Germinal center (tissue), 1 donor: Measurements from ENCODE around the gene ATAT1.

Experiments
- DNase-seq: peaks from one replicate; pipeline ENCODE4 v3.0.0; 2012; ENCODE audit warnings: mixed read lengths, low spot score

Gene ATAT1

DNA sequence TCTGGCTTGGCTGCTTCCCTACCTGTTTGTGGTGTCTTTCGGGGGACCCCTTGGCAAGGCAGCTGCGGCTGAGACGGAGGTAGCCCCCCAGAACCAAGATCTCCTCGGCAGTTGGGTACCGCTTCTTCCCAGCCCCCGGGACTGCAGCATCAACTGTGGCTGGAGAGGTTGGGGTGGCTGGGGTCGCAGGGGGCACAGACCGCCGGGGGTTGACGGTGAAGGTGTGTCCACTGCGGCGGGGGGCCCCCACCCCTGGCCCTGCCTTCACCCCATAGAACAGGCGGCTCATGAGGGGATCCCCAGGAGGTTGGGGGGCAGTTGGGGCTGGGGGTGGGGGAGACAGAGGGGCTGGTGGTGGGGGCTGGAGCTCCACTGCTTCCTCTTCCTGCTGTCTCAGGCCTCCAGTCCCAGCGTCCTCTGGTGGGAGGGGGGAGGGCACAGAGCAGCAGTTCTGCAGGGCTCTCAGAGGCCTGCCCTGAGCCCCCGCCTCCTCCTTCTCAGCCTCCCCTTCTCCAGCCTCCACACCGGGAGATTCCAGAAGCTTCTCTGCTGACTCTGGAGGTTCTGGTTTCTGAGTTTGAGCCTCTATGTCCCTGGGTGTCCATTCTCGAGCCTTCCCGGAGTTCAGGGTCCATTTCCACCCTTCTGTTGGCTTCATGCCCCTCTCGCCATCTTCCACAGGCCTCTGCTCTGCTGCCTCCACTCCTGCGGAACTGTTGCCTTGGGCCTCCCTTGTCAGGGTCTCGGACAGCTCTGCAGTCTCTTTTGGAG is 57.9 kb downstream of the ATAT1 start:
- DNase-seq: peak; percentile 60

DNA sequence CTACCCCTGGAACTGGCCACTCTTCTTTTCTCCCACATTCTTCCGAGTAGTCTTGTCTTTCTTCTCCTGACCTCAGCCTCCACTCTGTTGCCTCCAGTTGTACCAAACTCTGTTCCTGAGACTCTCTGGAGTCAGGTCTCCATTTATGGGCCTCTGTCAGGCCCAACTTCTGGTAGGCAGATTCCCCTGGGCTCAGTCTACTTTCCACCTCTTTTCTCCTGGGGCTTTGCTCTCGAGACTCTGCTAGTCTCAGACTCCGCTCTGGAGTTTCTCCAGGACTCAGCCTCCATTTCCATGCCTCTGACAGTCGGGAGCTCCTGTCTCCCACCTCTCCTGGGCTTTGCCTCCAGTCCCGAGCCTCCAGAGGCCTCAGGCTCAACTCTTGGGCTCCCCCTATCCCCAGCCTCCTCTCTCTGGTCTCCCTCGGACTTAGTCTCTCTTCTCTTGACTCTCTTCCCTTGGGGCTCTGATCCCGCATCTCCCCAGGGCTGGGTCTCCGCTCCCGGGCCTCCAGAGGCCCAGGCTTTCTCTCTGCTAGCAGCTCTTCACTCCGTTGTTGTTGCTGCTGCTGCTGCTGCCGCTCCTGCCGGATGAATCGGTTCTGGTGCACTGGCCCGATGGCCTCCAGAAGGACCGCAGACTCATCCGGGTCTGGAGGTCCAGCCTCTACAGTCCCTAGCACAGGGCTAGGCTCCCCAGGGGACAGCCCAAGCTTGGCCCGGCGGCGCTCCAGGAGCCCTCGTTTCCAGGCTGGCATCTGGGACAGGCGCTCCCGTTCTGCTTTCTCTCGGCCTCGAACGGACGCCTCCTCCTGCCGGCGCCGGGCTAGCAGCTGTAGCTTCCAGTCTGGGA is 58.7 kb downstream of the ATAT1 start:
- DNase-seq: no peak

DNA sequence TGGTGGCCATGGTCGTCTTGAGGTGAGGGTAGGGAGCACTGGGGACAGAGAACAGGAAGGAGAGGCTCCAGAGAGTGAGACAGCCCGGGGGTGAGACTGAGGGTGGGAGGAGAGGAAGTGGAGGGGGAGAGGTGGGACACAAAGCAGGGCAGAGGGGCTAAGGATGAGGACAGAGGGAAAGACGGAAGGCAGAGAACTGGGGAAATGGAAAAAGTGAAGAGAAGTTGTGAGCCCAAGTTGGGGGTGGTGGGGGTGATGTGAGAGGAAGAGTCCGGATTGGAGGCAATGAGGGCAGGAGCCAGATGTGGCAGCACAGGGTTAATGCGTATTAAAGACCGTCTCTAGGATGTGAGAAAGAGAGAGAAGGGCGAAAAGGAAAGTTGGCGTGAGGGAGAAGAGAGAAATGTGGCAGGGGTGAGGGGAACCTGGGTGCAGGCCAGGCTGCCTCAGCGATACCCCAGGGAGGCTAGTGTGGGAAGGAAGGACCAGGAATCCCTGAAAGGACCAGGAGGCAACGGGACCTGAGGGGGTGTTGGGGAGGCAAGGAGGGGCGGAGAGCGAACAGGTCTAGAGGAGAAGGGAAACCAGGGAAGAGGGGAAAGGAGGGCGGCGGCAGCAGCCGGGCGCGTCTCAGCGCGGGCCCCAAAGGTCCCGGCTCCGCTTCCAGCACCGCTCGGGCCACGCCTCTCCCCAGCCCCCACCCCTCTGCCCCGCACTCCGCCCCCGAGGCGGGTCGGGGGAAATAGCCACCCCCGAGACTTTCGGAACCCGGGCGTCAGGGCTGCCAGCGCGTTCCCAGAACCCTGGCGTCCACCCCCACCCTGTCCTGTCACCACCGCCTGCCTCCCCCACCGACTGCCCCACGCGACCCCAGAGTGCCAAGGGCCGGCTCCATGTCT is 59.6 kb downstream of the ATAT1 start, which contains the start of gene PPP1R18:
TSS of gene PPP1R18 (minus strand) at position 637 of the 899 bp plus-strand sequence. CDS start at position 10, 627 bp downstream.
- DNase-seq: peak; percentile 75

DNA sequence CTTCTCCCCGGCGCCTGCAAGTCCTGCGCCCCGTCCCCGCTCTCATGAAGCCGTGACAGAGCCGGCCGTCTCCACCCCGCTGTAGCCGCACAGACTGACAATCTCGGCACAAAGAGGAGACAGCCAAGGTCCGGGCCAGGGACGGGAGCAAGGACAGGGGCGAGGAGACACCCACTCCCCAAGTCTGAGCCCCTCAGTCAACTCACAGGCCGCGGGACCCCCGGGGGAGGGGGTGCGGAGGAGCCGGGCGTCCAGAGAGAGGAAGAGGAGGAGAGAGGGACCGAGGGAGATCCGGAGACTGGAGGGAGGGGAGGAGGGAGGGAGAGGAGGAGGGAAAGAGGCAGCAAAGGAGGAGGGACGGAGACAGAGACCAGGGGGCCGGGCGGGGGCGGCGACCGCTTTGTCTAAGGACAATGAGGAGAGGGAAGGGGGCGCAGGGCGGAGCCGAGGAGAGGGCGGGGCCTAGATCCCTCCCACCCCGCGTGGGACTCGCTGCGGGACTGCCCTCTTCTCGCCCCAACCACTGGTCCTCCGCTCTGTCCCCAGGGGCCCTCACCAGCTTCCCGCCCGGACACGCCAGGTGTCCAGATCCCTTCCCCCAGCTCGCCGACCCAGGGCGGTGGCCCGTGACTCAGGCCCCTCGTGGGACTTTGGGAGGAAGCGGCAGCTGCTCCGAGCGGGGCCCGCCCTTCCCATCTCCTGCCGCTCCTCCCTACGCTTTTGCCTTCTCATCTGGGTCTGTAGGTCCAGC is 60.4 kb downstream of the ATAT1 start:
- peak; percentile 79 for DNase-seq

DNA sequence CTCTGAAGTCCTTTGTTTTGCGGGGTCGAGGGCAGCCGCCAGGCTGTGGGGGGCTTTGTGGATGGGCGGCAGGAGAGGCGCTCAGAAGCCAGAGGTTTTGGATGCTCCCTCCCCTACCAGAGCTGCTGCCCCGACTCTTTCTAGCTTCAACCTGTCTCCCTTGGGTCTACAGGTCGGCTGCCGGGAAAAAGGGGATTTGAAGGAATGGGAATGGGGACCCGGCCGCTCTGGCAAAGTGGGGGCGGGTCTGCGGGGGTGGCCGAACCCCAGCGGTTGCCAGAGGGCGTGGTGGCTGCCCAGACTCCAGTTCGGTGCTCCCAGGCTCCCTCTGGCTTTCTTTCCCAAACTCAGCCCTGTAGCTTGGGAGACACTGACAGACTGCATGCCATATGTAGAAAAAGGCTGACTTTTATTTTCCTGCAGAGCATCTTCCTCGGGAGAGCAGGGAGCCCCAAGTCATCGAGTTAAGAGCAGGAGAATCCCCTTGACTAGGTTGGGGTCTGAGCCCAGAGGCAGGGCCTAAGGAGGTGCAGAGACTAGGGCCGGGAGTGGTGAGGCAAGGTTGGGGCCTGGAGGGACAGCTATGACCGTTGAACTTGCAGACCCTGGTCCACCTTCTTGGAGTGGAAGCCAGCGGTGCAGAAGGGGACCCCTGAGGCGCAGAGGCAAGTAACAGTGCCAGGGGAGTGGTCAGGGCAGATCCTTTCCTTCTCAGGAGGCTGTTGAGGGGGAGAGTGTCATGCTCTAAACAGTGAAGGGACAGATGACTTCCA is 61.2 kb downstream of the ATAT1 start:
- DNase-seq: no peak

DNA sequence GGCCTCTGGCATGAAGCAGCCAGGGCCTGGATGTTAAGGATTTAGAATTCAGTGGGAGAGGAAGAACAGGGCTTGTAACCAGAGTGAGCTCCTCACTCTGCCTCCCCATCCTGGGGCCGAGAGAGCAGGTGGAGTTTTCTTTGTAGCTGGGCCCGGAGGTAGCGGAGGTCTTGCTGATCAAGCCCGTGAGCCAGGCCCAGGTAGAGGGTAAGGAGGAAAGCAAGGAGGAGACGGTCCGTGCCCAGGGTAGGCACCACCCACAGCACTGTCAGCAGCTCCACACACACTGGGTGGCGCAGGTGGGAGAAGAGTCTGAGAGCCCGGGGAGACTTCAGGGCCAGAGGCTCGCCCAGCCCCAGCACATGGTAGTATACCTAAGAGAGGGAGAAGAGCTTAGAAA is 61.9 kb downstream of the ATAT1 start:
- DNase-seq: peak; percentile 52

DNA sequence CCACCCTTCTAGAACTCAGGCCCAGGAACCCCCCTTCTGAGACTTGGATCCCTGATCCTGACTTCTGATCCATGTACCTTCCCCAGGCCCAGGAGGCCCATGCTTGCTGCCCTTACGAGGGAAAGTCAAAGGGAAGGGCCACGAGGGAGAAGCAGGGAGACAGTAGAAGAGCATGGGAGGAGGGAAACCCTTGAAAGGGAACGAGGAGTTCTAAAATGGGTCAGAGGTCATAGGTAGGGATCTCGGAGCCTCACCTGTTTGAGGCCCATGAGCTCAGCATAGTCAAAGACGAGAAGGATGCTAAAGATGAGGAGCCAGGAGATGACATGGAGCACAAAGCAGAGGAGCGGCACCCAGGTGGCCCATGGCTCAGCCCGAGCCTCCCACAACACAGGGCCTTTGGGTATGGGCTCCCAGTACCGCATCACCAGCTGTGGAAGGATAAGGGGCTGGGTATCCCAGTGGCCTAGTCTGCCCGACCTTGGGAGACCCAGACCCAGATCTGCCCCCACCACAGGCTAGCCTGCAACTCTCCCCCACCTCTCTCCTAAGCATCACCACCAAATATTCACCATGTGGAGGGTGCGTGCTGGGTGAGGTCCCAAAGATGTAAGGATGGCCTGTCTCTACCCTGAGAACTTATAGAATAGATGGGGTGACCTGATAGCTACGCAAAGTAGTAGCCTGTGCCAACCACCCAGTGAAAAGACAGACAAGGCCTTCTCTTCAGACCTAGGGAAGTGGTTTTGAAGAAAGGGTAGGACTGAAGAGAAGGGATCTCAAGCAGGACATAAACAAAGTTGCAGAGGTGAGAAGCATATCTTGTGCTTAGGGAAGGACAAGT is 62.6 kb downstream of the ATAT1 start:
- DNase-seq: no peak

DNA sequence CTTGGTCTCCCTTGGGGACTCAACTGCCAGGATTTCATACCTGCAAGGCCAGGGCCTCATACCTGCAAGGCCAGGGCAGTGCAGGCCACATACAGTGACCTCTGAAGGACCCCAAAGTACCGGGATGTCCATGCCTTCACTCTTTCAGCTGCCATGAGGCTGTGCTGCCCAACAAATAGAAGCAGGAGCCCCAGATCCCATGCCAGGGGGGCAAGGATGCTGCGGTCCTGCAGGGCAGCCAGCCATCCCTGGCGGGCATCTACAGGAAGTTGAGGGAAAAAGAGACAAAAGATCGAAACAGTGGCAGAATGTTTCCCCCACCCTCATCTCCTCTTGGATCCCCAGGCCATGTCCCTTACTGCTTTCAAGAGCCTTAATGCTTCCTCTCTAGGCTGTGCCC is 63.3 kb downstream of the ATAT1 start:
- no peak for DNase-seq

DNA sequence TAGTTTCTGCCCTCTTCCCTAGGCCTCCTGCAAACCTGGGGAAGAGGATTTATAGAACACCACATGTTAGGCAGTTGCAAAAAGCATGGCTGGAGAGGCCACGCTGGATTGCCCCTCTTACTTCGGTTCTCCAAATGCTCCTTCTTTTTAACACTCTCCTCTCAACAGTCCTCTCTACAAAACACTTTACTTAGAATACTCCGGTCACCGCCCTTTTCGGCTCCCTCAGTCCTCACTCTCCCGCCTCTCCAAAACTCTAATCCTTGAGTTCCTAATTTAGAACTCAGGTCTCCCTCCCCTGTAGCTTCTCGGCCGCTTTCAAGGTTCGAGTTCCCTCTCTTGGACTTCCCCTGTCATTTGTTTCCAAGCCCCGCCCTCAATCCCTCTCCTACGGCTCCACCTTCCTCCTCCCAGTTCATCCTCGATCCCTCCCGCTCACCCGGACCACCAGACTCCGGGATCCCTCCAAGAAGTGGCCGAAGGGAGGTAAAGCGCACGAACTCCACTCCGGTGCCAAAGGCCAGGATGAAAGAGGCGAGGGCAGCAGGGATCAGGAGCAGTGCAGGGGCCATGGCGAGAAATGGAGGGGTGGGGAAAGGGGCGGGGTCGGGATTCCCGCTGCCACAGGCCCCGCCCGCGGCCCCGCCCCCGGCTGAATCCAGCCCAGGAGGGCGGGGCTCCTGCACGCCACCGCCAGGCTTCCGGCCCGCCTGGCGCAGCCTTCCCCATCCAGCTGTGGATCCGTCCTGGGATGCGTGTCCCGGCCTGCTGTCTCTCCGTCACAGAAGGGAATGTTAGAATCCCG is 63.9 kb downstream of the ATAT1 start, which contains the start of gene NRM:
TSS of gene NRM (minus strand) at position 582 of the 805 bp plus-strand sequence. CDS start at position 572, 10 bp downstream.
- peak; percentile 81 for DNase-seq

DNA sequence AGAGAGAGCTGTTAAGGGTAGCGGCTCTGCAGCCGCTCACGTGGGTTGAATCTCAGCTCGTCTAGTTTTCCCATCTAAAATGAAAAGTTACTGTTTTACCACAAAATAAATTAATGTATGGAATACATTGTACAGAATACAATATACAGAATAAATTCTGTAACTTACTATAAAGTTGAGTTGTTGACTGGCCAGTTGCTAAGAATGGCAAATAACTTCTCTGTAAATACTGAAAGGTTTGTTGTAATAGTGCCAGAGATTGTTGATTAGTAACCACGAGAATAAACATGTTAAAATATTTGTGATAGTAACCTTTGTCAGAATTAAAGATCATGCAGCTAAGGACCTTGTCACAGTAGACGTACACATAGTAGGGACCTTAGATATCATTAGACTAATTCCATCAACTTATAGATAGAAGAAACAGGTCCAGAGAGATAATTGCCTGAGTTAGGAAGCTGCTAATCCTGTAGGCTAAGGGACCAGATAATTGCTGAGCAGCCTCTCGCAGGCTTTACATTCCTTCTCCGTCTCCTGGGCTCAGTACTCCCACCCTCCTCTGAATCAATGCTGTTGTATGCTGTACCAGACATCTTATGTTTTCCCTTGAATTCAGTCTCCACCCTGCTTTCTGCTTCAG is 64.7 kb downstream of the ATAT1 start:
- no peak for DNase-seq
